Liver (tissue), 9 donors: ENCODE results near the gene XPO5. TPM values are rescaled to one million over a fixed set of nuclear protein-coding genes. Genes with fewer than 3 reads are reported as not detected.

ENCODE experiments used
- DNase-seq: peaks from one replicate; pipeline ENCODE4 v3.0.0-alpha.2; 2017; ENCODE audit warnings: low spot score
- H3K27ac ChIP-seq, 2 donors: one replicate each; pipeline ENCODE4 v1.7.0; 2013; ENCODE audit warnings: inconsistent platforms in 2 of 2, low read length in 2 of 2, control low read depth in 1 of 2, low read depth in 1 of 2, mild to moderate bottlenecking in 1 of 2
- H3K27me3 ChIP-seq, 4 donors: one replicate each; pipeline versions ENCODE4 v1.6.1 to v1.7.0; 2013; ENCODE audit warnings: low read length in 3 of 4, inconsistent platforms in 1 of 4, mild to moderate bottlenecking in 1 of 4, moderate library complexity in 1 of 4; ENCODE audit not compliant: control insufficient read depth in 4 of 4, insufficient read depth in 4 of 4
- H3K36me3 ChIP-seq, 4 donors: one replicate each; pipeline versions ENCODE4 v1.6.1 to v1.7.0; 2013; ENCODE audit warnings: low read length in 3 of 4, mild to moderate bottlenecking in 3 of 4, low read depth in 1 of 4, moderate library complexity in 1 of 4; ENCODE audit not compliant: control insufficient read depth in 4 of 4, insufficient read depth in 3 of 4
- H3K4me1 ChIP-seq, 4 donors: one replicate each; pipeline versions ENCODE4 v1.6.1 to v1.7.0; 2013; ENCODE audit warnings: low read length in 3 of 4, mild to moderate bottlenecking in 3 of 4, moderate library complexity in 1 of 4; ENCODE audit not compliant: control insufficient read depth in 4 of 4, insufficient read depth in 4 of 4
- H3K4me3 ChIP-seq, 3 donors: one replicate each; pipeline versions ENCODE4 v1.6.1 to v1.7.0; 2013; ENCODE audit warnings: low read length in 3 of 3, control low read depth in 1 of 3, low read depth in 1 of 3, mild to moderate bottlenecking in 1 of 3
- H3K9ac ChIP-seq, 2 donors: one replicate each; pipeline ENCODE4 v1.7.0; 2013; ENCODE audit warnings: low read length in 2 of 2, mild to moderate bottlenecking in 2 of 2, moderate library complexity in 2 of 2, control low read depth in 1 of 2, low read depth in 1 of 2
- H3K9me3 ChIP-seq, 4 donors: one replicate each; pipeline versions ENCODE4 v1.6.1 to v1.7.0; 2013; ENCODE audit warnings: low read length in 3 of 4; ENCODE audit not compliant: control insufficient read depth in 4 of 4
- ATF3 ChIP-seq: IDR thresholded peaks from 2 replicates; pipeline ENCODE4 v1.6.1; 2016; ENCODE audit warnings: antibody characterized with exemption
- CTCF ChIP-seq: fragments of 150-350 bp; IDR thresholded peaks from 2 replicates; pipeline ENCODE4 v1.5.1; 2017; ENCODE audit warnings: improper control_type of control experiment, low read depth, low read length; ENCODE audit not compliant: missing input control
- EGR1 ChIP-seq, 2 donors: IDR thresholded peaks; 2 replicates each; pipeline ENCODE4 v1.6.1; 2016 to 2018; ENCODE audit warnings: antibody characterized with exemption in 2 of 2, low read depth in 2 of 2
- FOXA1 ChIP-seq: IDR thresholded peaks from 2 replicates; pipeline ENCODE4 v1.6.1; 2016; ENCODE audit warnings: antibody characterized with exemption
- FOXA2 ChIP-seq: IDR thresholded peaks from 2 replicates; pipeline ENCODE4 v1.6.1; 2016; ENCODE audit warnings: antibody characterized with exemption
- GABPA ChIP-seq, 2 donors: IDR thresholded peaks in 1 of 2; conservative IDR thresholded peaks in 1 of 2; 2 replicates each; pipeline ENCODE4 v1.6.1; 2016; ENCODE audit warnings: antibody characterized with exemption in 2 of 2, mild to moderate bottlenecking in 1 of 2, moderate library complexity in 1 of 2
- HNF4A ChIP-seq, 2 donors: conservative IDR thresholded peaks; 2 replicates each; pipeline ENCODE4 v1.6.1; 2016; ENCODE audit warnings: antibody characterized with exemption in 2 of 2, mild to moderate bottlenecking in 2 of 2
- HNF4G ChIP-seq: IDR thresholded peaks from 2 replicates; pipeline ENCODE4 v1.6.1; 2016; ENCODE audit warnings: antibody characterized with exemption
- JUND ChIP-seq, 2 donors: IDR thresholded peaks; 2 replicates each; pipeline ENCODE4 v1.6.1; 2016; ENCODE audit warnings: antibody characterized with exemption in 2 of 2
- MAX ChIP-seq: IDR thresholded peaks from 2 replicates; pipeline ENCODE4 v1.6.1; 2016; ENCODE audit warnings: antibody characterized with exemption
- NR2F2 ChIP-seq: IDR thresholded peaks from 2 replicates; pipeline ENCODE4 v1.6.1; 2016; ENCODE audit warnings: antibody characterized with exemption
- RAD21 ChIP-seq, 2 donors: IDR thresholded peaks; 2 replicates each; pipeline ENCODE4 v1.6.1; 2016; ENCODE audit warnings: antibody characterized with exemption in 2 of 2, mild to moderate bottlenecking in 2 of 2
- REST ChIP-seq: IDR thresholded peaks from 2 replicates; pipeline ENCODE4 v1.6.1; 2016; ENCODE audit warnings: antibody characterized with exemption, mild to moderate bottlenecking
- RXRA ChIP-seq, 2 donors: IDR thresholded peaks; 2 replicates each; pipeline ENCODE4 v1.6.1; 2017 to 2018; ENCODE audit warnings: antibody characterized with exemption in 2 of 2, mild to moderate bottlenecking in 1 of 2
- SP1 ChIP-seq: IDR thresholded peaks from 2 replicates; pipeline ENCODE4 v1.6.1; 2018; ENCODE audit warnings: antibody characterized with exemption, mild to moderate bottlenecking
- TAF1 ChIP-seq: conservative IDR thresholded peaks from 2 replicates; pipeline ENCODE4 v1.6.1; 2016; ENCODE audit warnings: antibody characterized with exemption, mild to moderate bottlenecking
- YY1 ChIP-seq: IDR thresholded peaks from 2 replicates; pipeline ENCODE4 v1.6.1; 2016; ENCODE audit warnings: antibody characterized with exemption, mild to moderate bottlenecking
- ZBTB33 ChIP-seq: IDR thresholded peaks from 2 replicates; pipeline ENCODE4 v1.6.1; 2016; ENCODE audit warnings: antibody characterized with exemption
- WGBS: extraction: QIAGEN DNeasy Blood & Tissue Kit; methylation state at CpG from one replicate; pipeline ENCODE4 v1.1.7; 2013; 5-methylcytosine and 5-hydroxymethylcytosine counted together
- polyA plus RNA-seq, 2 donors: library from polyadenylated mRNA; stranded (reverse) in 1 of 2; unstranded in 1 of 2; fragments of 200-250 nt in 1 of 2; fragments of >200 nt in 1 of 2; fragmentation: Nextera tagmentation in 1 of 2; extraction: Ambion mirVana in 1 of 2; gene quantifications; one replicate each; pipeline versions ENCODE4 v1.2.1 to v1.2.3, GENCODE V29; 2013 to 2015
- total RNA-seq, 2 donors: library from RNA; depleted of rRNA; stranded (reverse); fragments of >200 nt; gene quantifications; one replicate each; pipeline ENCODE4 v1.2.3, GENCODE V29; 2014
- donor health status: healthy.
- donor health status: healthy.
- donor health status: healthy.
- donor health status: healthy.
- donor health status: healthy.

The XPO5 gene
- total and polyA plus RNA-seq, 4 donors: 6.1 to 15.8 (median 9.8) TPM

GRCh38 chr6:43541774-43542471 is 33.9 kb downstream of the XPO5 start:
- 97% methylated on average over 8 of the region's 8 CpGs for WGBS
- peaks cover 2 to 39% (median 23%) of the 10 kb centered on the region in 4 donors for H3K36me3 ChIP-seq

More at GRCh38 chr6:43541774-43542471, 33.9 kb downstream of the XPO5 start:
- no peak for DNase-seq
- Histone ChIP-seq H3K4me3 (no peak overlapping the region), H3K4me1 (no peaks in the 10 kb centered on the region), H3K27ac (no peak overlapping the region), H3K9me3 (no peaks in the 10 kb centered on the region), H3K27me3 (no peaks in the 10 kb centered on the region), H3K9ac (no peak overlapping the region)
- no peak for TF ChIP-seq FOXA1
- no peak for TF ChIP-seq NR2F2
- no peak for TF ChIP-seq REST
- TF ChIP-seq HNF4A (conservative IDR thresholded peaks at IDR 0.05): no peak
- TF ChIP-seq YY1: no peak
- no peak for TF ChIP-seq FOXA2
- no peak for TF ChIP-seq RXRA (IDR thresholded peaks at IDR 0.05)
- no peak for TF ChIP-seq GABPA (IDR thresholded peaks at IDR 0.05 in 1 of 2, conservative IDR thresholded peaks at IDR 0.05 in 1 of 2)
- TF ChIP-seq ZBTB33: no peak
- TF ChIP-seq JUND (IDR thresholded peaks at IDR 0.05): no peak
- no peak for TF ChIP-seq CTCF
- TF ChIP-seq RAD21 (IDR thresholded peaks at IDR 0.05): no peak
- no peak for TF ChIP-seq ATF3
- TF ChIP-seq HNF4G: no peak
- no peak for TF ChIP-seq MAX
- no peak for TF ChIP-seq SP1
- no peak for TF ChIP-seq TAF1
- no peak for TF ChIP-seq EGR1 (IDR thresholded peaks at IDR 0.05; ENCODE audit: low read depth in 2 of 2)
